HG03342 (cell line): Measurements from ENCODE around the gene SFPQ.
"Not testable (repeated sequence)": the region's sequence is repeated elsewhere in the genome, so short reads cannot be mapped to it uniquely, and the experiment has no call there.

ENCODE experiments used
- ATAC-seq: cut with Tn5 transposase; IDR thresholded peaks from one replicate; pipeline ENCODE4 v1.9.1; 2021; ENCODE audit warnings: mild to moderate bottlenecking, moderate library complexity; ENCODE audit not compliant: unreplicated experiment

SFPQ gene

DNA sequence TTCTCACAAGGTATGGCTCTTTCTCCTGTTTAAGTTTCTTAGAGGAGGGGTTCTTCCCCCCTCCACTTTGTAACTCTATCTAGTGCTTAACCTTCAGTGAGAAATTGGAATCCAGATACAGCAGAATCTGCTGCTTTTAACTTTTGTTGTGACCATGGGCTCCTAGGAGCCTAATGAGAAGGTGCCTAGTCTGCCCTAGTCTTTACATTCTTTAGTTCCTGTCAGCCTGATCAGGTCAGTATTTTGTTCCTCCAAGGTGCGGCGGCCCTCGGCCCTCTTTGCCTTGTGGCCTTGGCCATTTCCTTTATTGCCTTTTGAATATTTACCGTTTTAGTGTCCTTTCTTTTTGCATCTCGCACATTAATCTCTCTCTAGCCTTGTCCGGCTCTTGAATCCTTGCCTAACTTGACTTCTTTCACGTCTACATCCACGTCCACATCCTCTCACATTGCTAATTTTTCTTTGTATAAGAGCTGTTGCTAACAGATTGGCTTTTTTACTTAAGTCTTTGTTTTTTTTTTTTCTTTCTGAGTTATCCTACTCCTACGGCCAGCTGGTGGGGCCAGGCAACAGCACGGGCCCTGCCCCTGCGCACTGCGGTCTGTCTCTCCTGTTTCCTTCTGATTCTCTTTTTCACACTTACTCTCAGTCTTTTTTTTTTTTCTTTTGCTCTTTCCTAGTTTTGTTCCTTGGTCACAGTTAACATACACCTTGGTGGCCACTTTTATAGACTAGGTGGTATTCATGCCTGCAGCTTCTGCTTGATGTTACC lies 49.0 kb downstream of the SFPQ start:
- no peak for ATAC-seq

DNA sequence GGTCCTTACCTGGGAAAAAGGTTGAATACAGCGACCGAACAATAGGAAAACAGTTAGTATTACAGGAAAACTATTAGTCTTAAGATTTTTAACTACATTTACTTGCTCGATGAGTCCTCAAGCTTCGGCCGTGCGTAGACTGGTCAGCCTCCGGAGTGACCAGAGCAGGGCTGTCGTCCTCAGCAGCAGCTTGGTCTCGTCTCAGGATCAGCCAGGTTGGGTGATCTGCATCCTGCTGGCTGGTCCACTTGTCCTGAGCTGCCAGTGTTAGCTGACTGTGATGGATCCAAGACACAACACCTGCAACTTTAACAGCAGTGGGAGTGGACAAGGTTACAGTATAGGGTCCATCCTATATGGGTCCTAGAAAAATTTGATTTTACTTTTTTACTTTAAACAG lies 50.2 kb downstream of the SFPQ start:
- not testable (repeated sequence) for ATAC-seq

DNA sequence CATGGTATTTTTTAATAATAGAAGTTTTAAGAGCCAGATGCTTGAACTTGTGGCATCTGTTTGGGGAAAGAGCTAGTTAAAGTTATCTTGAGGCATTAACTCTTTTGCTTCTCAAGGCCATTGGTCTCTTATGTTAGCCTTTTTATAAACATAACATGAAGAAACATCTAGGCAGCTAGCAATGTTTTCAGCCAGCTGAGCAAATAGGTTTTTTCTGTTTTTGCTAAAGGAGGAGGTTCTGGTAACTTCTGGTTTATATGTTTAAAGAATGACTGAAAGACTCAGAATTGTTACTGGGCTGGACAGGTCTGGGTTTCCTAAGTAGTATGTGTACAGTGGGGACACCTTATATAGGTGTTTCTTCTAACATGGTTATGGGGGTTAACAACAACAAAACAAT lies 50.7 kb downstream of the SFPQ start:
- not testable (repeated sequence) for ATAC-seq

DNA sequence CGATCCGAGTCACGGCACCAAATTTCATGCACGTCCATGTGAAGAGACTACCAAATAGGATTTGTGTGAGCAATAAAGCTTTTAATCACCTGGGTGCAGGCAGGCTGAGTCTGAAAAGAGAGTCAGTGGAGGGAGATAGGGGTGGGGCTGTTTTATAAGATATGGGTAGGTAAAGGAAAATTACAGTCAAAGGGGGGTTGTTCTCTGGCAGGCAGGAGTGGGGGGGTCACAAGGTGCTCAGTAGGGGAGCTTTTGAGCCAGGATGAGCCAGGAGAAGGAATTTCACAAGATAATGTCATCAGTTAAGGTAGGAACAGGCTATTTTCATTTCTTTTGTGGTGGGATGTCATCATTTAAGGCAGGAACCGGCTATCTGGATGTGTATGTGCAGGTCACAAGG lies 55.4 kb downstream of the SFPQ start:
- not testable (repeated sequence) for ATAC-seq

DNA sequence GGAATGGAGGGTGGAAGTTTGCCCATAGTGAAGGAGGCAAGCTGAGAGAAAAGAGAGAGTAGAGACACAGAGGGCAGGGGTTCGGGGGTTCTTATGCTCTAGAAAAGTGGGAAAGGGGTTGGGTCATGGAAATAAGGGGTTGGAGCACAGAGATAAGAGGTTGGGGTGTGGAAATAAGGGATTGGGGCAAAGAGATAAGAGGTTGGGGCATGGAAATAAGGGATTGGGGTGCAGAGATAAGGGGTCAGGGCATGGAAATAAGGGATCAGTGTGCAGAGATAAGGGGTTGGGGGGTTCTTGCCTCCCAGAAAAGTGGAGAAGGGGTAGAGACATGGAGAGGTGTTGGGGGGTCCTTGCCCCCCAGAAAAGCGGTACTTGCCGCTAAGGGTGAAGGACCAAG lies 56.2 kb downstream of the SFPQ start:
- no peak for ATAC-seq
